IPS DF 4.7 (cell line): ENCODE data around the gene P2RX6.
"Not testable (repeated sequence)": the region's sequence is repeated elsewhere in the genome, so short reads cannot be mapped to it uniquely, and the experiment has no call there.

Experiments
- DNase-seq: peaks from one replicate; pipeline ENCODE4 v3.0.0-alpha.2; 2013; ENCODE audit warnings: low spot score; ENCODE audit errors: extremely low read depth

Gene P2RX6

GRCh38 chr22:20994128-20994901, 20.6 kb upstream of the P2RX6 start:
- no peak for DNase-seq

GRCh38 chr22:20994902-20995241, 20.1 kb upstream of the P2RX6 start:
- DNase-seq = no peak

DNA sequence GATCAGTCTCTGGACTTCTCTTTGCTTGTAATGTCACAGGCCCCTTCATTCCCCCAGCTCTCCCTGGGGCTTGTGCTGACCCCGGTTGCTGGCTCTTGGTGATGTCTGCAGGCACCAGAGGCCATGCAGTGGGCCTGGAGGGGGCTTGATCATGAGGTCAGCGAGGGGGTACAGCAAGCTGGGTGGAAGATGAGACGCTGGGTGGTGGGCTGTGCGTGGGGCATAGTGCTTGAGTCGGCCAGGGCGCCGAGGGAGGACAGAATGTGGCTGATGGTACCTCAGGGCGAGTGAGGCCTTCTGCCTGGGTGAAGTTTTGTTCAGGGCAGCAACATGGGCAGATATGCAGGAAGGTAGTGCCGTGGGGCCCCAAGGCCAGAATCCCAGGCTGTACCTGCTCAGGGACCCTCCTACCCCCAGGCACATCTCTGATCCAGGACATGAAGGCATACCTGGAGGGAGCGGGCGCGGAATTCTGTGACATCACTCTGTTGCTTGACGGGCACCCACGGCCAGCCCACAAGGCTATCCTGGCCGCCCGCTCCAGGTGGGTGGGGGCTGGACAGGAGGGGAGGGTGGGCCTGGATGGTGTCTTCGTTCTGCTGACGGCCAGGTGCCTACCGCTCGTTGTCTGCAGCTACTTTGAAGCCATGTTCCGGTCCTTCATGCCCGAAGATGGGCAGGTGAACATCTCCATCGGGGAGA, 19.5 kb upstream of the P2RX6 start:
- DNase-seq = no peak

DNA sequence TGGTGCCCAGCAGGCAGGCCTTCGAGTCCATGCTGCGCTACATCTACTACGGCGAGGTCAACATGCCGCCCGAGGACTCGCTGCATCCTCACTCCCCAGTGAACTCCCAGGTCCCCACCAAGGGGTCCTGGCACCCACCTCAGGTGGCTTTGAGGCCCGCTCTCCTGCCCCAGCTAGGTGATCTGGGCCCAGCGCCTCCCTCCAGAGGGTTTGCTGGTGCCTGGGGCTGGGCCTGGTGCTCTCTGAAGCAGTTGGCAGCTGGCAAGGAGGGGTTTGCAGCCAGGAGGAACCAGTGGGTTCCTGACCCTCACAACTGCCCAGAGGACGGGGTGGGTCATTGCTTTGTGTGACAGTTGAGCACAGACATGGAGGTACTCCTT, 18.9 kb upstream of the P2RX6 start:
- no peak for DNase-seq

DNA sequence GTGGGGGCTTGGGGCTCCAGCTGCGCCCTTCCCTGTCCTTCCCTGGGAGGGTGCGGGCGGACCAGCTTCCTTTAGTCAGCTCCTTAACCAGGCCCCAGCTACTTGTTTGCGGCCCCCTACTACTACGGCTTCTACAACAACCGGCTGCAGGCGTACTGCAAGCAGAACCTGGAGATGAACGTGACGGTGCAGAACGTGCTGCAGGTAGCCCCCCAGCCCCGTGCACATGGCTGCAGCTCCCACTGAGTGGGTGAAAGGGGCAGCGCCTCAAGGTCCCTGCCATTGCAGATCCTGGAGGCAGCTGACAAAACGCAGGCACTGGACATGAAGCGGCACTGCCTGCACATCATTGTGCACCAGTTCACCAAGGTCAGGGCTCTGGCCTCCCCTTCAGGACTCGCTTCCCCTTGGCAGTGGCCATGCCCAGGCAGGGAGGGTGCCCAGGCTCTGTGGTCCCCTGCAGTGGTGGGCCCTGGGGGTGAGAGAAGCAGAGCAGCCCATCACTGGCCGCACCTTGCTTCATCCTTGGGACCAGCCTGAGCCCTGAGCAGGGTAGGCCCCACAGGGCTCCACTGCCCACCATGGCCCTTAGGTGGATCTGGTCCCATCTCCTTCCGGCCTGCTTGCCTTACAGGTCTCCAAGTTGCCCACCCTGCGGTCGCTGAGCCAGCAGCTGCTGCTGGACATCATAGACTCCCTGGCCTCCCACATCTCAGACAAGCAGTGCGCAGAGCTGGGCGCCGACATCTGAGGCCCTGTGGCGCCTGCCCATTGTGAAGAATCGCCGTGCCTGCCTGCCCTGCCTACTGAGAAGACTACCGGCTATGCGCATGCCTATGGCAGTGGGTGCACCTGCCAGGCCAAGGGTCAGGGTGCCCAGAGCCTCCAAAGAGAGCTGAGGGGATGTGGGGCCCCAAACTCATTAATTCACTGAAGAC, 18.1 kb upstream of the P2RX6 start:
- no peak for DNase-seq

GRCh38 chr22:20997536-20998257, 17.3 kb upstream of the P2RX6 start:
- no peak for DNase-seq

DNA sequence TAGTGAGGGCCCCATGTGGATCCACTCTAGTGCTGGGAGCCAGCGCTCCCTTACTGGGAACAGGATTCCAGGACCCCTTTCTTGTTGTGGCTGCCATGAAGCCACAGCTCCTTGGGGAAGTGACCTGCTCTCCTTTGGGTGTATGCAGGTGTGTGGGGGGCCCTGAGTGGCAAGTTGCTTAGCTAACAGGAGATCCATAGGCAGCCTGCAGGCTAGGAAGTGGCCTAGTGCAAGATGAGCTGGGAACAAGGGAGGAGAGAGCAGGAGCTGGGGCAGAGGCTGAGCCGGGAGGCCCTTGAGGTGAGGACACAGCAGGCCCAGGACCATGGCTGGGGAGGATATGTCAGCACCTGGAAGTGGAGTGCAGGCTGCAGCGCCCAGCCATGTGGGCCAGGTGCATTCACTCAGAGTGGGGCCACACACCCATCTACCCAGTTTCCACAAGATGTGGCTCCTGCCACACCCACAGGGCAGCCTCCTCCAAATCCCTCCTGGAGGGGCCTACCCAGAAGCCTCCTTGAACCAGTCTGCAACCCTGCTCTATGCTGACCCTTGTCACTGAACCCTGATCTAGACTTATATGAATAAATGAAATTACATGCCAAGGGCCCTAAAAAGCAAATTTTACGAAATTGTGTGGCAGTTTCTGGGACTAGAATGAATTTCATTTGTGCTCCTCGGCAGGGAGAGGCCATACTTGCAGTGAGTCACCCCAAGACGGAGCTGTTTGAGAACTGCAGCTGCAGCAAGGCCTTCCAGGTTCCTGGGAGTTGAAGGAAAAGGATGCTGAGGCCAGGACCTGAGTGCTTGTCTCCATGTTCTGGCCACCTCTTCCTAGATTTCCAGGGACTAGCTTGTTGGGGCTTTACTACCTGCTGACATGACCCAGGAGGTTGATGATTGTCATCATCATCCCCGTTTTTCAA, 16.3 kb upstream of the P2RX6 start:
- DNase-seq = no peak

GRCh38 chr22:20999350-21000206, 15.4 kb upstream of the P2RX6 start:
- no peak for DNase-seq

DNA sequence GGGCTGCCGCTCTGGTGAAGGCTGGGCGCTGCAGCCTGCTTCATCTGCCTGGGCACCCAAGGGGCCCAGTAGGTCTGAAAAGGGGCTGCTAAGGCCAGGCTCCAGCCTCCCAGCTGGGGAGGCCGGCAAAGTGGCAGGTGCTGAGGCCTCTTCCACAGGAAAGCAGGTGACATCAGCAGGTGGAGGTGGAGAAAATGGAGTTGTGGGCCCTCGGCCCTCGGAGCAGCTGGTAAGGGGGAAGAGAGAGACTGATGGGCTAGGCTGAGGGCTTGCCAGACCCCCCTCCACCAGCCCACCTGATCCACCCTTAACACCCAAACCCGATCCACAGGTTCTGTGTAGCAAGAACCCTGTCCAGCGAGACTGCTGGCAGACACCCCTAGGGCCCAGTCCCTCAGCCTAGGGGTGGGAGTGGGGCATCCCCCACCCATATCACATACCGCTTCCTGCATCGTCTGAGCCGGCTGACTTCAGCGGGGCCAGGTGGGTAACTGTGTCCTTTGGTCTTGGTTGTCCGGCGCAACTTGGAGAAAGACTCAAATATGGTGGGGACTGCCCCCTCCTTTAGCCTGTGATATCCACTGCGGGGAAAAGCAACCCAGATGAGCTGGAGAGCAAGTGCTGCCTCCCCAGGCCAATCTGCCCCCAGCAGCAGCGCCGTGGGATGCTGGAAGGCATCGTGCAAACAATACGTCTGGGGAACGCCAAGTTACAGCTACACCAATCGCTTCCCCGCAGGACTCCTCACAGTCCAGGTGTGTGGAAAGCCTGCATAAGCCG, 14.6 kb upstream of the P2RX6 start:
- DNase-seq = no peak

DNA sequence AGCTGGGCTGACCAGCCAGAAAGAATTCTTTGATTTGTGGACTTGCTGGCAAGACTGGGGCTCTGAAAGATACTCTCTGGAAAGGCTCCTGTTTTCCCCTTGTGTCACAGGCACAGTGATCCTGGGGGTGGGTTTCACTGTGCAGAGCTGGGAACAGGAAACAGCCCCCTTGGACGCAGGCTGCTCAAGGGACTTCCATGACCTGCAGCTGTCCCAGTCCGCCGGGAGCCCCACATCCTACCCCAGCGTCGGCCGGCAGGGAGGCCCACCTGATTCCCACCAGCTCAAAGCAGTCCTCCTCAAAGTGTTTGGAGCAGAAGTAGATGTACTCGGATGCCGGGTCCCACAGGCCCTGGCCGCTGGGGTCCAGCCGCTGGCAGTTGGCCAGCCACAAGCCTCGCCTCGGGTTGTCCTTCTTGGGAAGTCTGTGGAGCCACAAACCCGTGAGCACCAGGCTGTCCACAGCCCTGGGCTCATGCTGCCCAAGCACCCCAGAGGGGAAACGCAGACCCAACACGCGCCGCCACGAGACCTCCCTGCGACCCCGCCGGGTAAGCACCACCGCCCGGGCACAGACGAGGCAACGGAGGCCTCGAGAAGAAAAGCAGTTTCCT, 13.9 kb upstream of the P2RX6 start:
- no peak for DNase-seq

- DNase-seq = no peak
These were observed 13.2 kb upstream of the P2RX6 start, which contains the start of gene THAP7 for GRCh38 chr22:21001601-21002325. Gene THAP7, minus strand, starts transcription at chr22:21002118. Its CDS starts 207 bp downstream, at chr22:21001911.

GRCh38 chr22:21003782-21004181, 11.2 kb upstream of the P2RX6 start:
- DNase-seq = no peak

DNA sequence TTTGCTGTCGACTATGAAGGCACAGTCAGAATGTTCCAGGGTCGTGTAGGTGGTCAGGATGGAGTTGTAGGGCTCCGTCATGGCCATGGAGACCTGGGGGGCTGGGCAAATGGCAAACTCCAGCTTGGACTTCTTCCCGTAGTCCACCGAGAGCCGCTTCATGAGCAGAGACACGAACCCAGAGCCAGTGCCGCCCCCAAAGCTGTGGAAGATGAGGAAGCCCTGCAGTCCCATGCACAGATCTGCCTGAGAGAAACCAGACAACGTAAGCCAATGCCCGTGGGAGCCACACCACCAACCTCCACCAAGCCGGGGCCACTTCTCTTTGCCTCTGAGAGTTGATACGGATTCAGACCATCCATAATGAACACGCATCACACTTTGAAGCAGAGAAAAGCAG, 5.8 kb upstream of the P2RX6 start:
- DNase-seq = not testable (repeated sequence)

GRCh38 chr22:21009638-21010425, 5.1 kb upstream of the P2RX6 start:
- DNase-seq = no peak

GRCh38 chr22:21010426-21011113, 4.4 kb upstream of the P2RX6 start:
- DNase-seq = no peak
